ENCODE measurements around the gene TCF7L2.

- TF ChIP-seq BRD4 (IDR thresholded peaks at IDR 0.05) (no peak), E4F1 (CRISPR knock-in tag; IDR thresholded peaks at IDR 0.05; ENCODE audit: borderline replicate concordance) (no peak), NFYB (IDR thresholded peaks at IDR 0.05; ENCODE audit: extremely low read depth, insufficient read length) (no peak), EP300 (IDR thresholded peaks at IDR 0.05; ENCODE audit: low read length) (no peak), POLR2AphosphoS2 (IDR thresholded peaks at IDR 0.05; ENCODE audit: low read length) (no peak), ESRRA (IDR thresholded peaks at IDR 0.05; ENCODE audit: borderline replicate concordance, low read depth) (no peak), CBX3 (IDR thresholded peaks at IDR 0.05; ENCODE audit: borderline replicate concordance in 1 of 2, low read length in 2 of 2) (no peak), ELF1 (tag; IDR thresholded peaks at IDR 0.05) (no peak), EZH2 (IDR thresholded peaks at IDR 0.05; ENCODE audit: borderline replicate concordance, low read depth, low read length) (no peak), ZBTB1 (CRISPR knock-in tag; IDR thresholded peaks at IDR 0.05; ENCODE audit: borderline replicate concordance, low read depth) (no peak)
- TF ChIP-seq, protein P1, sequence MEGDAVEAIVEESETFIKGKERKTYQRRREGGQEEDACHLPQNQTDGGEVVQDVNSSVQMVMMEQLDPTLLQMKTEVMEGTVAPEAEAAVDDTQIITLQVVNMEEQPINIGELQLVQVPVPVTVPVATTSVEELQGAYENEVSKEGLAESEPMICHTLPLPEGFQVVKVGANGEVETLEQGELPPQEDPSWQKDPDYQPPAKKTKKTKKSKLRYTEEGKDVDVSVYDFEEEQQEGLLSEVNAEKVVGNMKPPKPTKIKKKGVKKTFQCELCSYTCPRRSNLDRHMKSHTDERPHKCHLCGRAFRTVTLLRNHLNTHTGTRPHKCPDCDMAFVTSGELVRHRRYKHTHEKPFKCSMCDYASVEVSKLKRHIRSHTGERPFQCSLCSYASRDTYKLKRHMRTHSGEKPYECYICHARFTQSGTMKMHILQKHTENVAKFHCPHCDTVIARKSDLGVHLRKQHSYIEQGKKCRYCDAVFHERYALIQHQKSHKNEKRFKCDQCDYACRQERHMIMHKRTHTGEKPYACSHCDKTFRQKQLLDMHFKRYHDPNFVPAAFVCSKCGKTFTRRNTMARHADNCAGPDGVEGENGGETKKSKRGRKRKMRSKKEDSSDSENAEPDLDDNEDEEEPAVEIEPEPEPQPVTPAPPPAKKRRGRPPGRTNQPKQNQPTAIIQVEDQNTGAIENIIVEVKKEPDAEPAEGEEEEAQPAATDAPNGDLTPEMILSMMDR (IDR thresholded peaks at IDR 0.05 in 2 of 3, conservative IDR thresholded peaks at IDR 0.05 in 1 of 3; ENCODE audit: insufficient read depth in 2 of 3, low read depth in 1 of 3, low read length in 3 of 3), result no peak
Observed at GRCh38 chr10:113001599-113002448, 51.8 kb downstream of the TCF7L2 start.
